GM20000 (cell line): ENCODE results near the gene MLIP.

Source experiments
- DNase-seq: peaks from one replicate; pipeline ENCODE4 v3.0.0; 2012; ENCODE audit warnings: low spot score
- CTCF ChIP-seq: IDR thresholded peaks from 2 replicates; pipeline ENCODE4 v1.5.1; 2012; ENCODE audit warnings: mild to moderate bottlenecking, control low read depth; ENCODE audit errors: extremely low read depth, missing control alignments

The MLIP gene

GRCh38 chr6:54097753-54098152, 13.5 kb upstream of the MLIP start:
- TF ChIP-seq CTCF: no peak
- DNase-seq: no peak

GRCh38 chr6:54098450-54099044, 12.7 kb upstream of the MLIP start:
- no peak for DNase-seq
- no peak for TF ChIP-seq CTCF

- TF ChIP-seq CTCF: no peak
- DNase-seq: no peak
Measured at GRCh38 chr6:54099225-54099624, 12.0 kb upstream of the MLIP start.

GRCh38 chr6:54100411-54101006, 10.7 kb upstream of the MLIP start:
- no peak for TF ChIP-seq CTCF
- no peak for DNase-seq

GRCh38 chr6:54102238-54102637, 9.0 kb upstream of the MLIP start:
- no peak for DNase-seq
- TF ChIP-seq CTCF: no peak

GRCh38 chr6:54103497-54103896, 7.7 kb upstream of the MLIP start:
- no peak for DNase-seq
- no peak for TF ChIP-seq CTCF

GRCh38 chr6:54106727-54107126, 4.5 kb upstream of the MLIP start:
- no peak for TF ChIP-seq CTCF
- DNase-seq: no peak
